ENCODE results near the gene SLC5A5.
"Not testable (repeated sequence)": the region's sequence is repeated elsewhere in the genome, so short reads cannot be mapped to it uniquely, and the experiment has no call there.

Gene SLC5A5

DNA sequence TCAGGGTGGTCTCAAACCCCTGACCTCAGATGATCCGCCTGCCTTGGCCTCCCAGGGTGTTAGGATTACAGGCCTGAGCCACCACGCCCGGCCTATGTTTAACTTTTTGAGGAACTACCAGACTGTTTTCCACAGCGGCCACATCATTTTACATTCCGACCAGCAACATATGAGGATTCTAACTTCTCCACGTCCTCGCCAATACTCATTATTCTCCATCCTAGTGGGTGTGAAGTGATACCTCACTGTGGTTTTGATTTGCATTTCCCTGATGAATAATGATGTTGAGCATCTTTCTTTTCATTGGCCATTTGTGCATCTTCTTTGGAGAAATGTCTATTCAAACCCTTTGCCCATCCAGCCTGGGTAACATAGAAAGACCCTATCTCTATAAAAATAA, 14.8 kb downstream of the SLC5A5 start:
- no peak overlapping the region for H3K4me3 ChIP-seq
- no peaks in the 10 kb centered on the region for H3K27me3 ChIP-seq
- no peak overlapping the region for H3K4me2 ChIP-seq
- no peak overlapping the region for H3K9ac ChIP-seq
- H3K27ac ChIP-seq = no peak overlapping the region
- H3K36me3 ChIP-seq = no peaks in the 10 kb centered on the region
- TF ChIP-seq Cebpa-rat (IDR thresholded peaks at IDR 0.05) = no peak
- H3K4me1 ChIP-seq = no peaks in the 10 kb centered on the region
- peaks cover 5% of the 10 kb centered on the region; the same call in 1 of the 2 replicates for H4K20me1 ChIP-seq
- no peaks in the 10 kb centered on the region for H3K9me3 ChIP-seq

DNA sequence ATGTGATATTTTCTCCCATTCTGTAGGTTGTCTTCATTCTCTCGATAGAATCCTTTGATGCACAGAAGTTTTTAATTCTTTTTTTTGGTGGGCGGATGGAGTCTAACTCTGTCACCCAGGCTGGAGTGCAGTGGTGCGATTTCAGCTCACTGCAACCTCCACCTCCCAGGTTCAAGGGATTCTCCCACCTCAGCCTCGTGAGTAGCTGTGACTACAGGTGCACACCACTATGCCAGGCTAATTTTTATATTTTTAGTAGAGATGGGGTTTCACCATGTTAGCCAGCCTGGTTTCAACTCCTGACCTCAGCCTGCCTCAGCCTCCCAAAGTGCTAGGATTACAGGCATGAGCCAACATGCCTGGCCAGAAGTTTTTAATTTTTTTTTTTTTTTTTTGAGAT, 15.5 kb downstream of the SLC5A5 start:
- not testable (repeated sequence) for H3K27ac ChIP-seq, H3K27me3 ChIP-seq, H3K36me3 ChIP-seq, H3K9ac ChIP-seq, H3K4me3 ChIP-seq, H3K4me1 ChIP-seq, H3K4me2 ChIP-seq, H3K9me3 ChIP-seq, H4K20me1 ChIP-seq

DNA sequence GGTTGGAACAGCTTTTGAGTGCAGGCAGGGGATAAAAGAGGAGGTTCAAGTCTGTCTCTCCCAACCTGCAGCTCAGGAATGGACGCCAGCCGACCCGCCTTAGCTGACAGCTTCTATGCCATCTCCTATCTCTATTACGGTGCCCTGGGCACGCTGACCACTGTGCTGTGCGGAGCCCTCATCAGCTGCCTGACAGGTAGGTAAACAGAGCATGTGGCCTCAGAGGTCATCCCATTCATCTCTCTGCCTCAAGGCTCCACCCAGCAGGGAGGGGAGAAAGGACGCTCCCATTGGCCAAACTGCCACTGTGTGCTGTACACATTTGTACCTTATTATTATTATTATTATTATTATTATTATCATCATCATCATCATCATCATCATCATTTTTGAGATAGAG, 16.5 kb downstream of the SLC5A5 start:
- Histone ChIP-seq H3K4me2 (no peak overlapping the region), H3K4me1 (peaks cover 7% of the 10 kb centered on the region; the same call in 1 of the 2 replicates), H4K20me1 (peaks cover 5% of the 10 kb centered on the region; the same call in 1 of the 2 replicates), H3K9me3 (no peaks in the 10 kb centered on the region), H3K27me3 (0 out of 2 replicates have a peak, but pooled peaks cover 2% of the 10 kb centered on the region), H3K9ac (no peak overlapping the region), H3K36me3 (no peaks in the 10 kb centered on the region), H3K27ac (no peak overlapping the region), H3K4me3 (no peak overlapping the region)
- no peak for TF ChIP-seq Cebpa-rat (IDR thresholded peaks at IDR 0.05)

DNA sequence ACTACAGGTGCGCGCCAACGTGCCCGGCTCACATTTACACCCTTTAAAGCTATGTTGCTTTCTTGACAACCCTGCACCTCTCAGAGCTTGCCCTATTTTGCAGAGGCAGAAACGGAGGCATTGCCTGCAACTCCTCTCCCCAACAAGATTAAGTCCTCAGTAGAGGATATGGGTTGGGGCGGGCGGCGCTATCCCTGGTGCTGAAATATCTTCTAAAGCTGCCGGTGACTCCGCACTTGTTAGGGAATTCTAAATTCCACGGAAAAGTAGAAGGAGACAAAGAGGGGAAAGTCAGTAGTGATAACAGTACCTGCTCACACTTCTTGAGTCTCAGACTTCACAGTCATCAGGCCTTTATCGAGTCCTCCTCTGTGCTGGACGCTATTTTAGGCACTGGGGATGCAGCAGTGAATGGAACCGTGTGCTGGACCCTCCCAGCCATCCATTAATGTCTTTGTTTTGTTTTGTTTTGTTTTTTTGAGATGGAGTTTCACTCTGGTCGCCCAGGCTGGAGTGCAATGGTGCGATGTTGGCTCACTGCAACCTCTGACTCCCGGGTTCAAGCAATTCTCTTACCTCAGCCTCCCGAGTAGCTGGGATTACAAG, 18.0 kb downstream of the SLC5A5 start:
- Histone ChIP-seq H3K27ac (no peak overlapping the region), H3K4me2 (no peak overlapping the region), H3K9ac (no peak overlapping the region), H3K9me3 (no peaks in the 10 kb centered on the region), H3K27me3 (0 out of 2 replicates have a peak, but pooled peaks cover 2% of the 10 kb centered on the region), H3K4me1 (peaks cover 9% of the 10 kb centered on the region; the same call in 1 of the 2 replicates), H4K20me1 (peaks cover 5% of the 10 kb centered on the region; the same call in 1 of the 2 replicates), H3K4me3 (no peak overlapping the region), H3K36me3 (no peaks in the 10 kb centered on the region)
- TF ChIP-seq Cebpa-rat (IDR thresholded peaks at IDR 0.05) = no peak

DNA sequence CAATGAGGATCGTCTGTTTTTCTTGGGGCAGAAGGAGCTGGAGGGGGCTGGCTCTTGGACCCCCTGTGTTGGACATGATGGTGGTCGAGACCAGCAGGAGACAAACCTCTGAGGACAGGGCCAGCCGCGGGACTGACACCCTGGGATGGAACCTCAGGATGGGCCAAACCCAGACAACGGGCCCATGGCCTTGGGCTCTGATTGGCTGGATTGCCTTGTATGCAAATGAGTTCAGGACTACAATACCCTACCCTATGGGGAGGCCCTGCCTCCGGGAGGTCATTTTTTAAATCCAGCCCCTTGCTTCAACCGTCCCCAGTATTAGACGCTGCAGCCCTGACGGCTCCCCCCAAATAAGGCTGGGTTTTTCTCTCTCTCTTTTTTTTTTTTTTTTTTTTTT, 22.0 kb downstream of the SLC5A5 start:
- Histone ChIP-seq H3K27me3 (0 out of 2 replicates have a peak, but pooled peaks cover 2% of the 10 kb centered on the region), H3K9me3 (no peaks in the 10 kb centered on the region), H4K20me1 (peaks cover 5% of the 10 kb centered on the region; the same call in 1 of the 2 replicates), H3K9ac (no peak overlapping the region), H3K27ac (no peak overlapping the region), H3K4me1 (peaks cover 9% of the 10 kb centered on the region; the same call in 1 of the 2 replicates), H3K4me2 (no peak overlapping the region), H3K36me3 (no peaks in the 10 kb centered on the region), H3K4me3 (no peak overlapping the region)
- no peak for TF ChIP-seq Cebpa-rat (IDR thresholded peaks at IDR 0.05)

DNA sequence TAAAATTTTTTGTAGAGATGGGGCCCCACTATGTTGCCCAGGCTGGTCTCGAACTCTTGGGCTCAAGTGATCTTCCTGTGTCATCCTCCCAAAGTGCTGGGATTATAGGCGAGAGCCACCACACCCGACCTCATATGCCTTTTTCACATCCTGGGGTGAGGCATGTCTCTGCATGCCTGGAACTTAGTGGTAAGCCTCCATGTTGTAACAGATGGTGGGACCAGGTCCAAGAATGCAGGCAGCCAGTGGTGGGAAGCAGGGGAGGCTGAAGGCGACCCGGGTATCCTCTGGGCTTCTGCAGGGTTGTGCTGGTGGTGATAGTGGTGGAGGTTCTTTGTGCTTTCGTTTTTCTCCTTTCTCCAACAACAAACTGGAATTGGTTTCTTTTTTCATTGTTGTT, 31.0 kb downstream of the SLC5A5 start:
- Histone ChIP-seq H3K27ac (no peak overlapping the region), H3K36me3 (no peaks in the 10 kb centered on the region)

DNA sequence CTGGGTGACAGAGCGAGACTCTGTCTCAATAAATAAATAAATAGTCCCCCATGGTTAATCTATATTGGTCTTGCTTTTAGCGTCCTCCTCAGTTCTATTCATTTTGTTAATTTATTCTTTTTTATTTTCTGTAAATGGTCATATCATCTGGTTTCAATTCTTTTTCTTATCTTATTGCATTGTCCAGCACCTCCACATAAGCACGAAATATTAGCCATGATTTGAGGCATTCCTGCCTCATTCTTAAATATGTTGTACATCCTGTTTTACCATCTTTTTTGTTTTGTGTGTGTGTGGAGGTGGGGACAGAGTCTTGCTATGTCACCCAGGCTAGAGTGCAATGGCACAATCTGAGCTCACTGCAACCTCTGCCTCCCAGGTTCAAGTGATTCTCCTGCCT, 36.5 kb downstream of the SLC5A5 start:
- Histone ChIP-seq H3K27ac (no peak overlapping the region), H3K9me3 (peaks cover 36% of the 10 kb centered on the region), H4K20me1 (no peaks in the 10 kb centered on the region), H3K9ac (no peak overlapping the region), H3K4me3 (no peak overlapping the region), H3K27me3 (no peaks in the 10 kb centered on the region), H3K4me2 (no peak overlapping the region), H3K4me1 (no peaks in the 10 kb centered on the region), H3K36me3 (no peaks in the 10 kb centered on the region)
- no peak for TF ChIP-seq Cebpa-rat (IDR thresholded peaks at IDR 0.05)

More for the DNA sequence above, 31.0 kb downstream of the SLC5A5 start:
- H3K27me3 ChIP-seq = no peaks in the 10 kb centered on the region
- no peaks in the 10 kb centered on the region for H4K20me1 ChIP-seq
- no peak overlapping the region for H3K9ac ChIP-seq
- TF ChIP-seq Cebpa-rat (IDR thresholded peaks at IDR 0.05) = no peak
- H3K4me2 ChIP-seq = no peak overlapping the region
- no peak overlapping the region for H3K4me3 ChIP-seq
- peaks cover 15% of the 10 kb centered on the region for H3K9me3 ChIP-seq
- no peaks in the 10 kb centered on the region for H3K4me1 ChIP-seq

DNA sequence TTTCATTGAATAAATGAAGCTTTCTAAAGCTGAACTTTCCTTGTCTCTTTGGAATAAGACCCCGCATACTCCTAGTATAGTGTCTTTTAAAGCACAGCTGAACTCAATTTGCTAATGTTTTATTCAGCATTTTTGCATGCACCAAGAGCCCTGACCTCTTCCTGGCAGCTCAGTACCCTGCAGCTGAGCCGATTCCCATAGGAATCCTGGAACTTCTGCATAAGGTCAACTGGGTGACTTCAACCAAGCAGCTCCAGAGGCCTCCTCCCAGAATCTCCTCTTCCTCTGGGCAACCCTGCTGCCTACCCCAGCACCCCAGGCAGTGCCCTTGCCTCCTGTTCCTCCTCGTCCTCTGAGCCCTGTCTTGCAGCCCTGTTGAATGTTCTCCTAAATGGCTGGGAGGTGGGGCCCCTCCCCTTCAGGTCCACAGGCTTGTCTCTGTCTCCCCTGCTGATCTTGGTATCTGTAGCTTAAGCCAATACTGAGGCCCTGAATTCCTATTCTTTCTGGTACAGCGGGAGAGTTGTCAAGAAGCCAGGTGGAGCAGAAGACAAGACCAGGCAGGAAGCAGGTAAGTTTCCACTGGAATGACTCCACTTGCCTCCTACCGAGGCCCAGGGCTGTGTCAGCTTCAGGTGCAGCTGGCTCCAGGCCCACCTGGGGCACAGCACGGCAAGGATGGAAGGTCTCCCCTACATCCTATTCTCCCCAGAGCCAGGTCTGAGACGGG, 37.4 kb downstream of the SLC5A5 start:
- Histone ChIP-seq H4K20me1 (no peaks in the 10 kb centered on the region), H3K4me3 (no peak overlapping the region), H3K36me3 (no peaks in the 10 kb centered on the region), H3K4me2 (no peak overlapping the region), H3K27me3 (no peaks in the 10 kb centered on the region), H3K27ac (no peak overlapping the region), H3K4me1 (no peaks in the 10 kb centered on the region), H3K9ac (no peak overlapping the region), H3K9me3 (peaks cover 45% of the 10 kb centered on the region)
- TF ChIP-seq Cebpa-rat (IDR thresholded peaks at IDR 0.05) = no peak

DNA sequence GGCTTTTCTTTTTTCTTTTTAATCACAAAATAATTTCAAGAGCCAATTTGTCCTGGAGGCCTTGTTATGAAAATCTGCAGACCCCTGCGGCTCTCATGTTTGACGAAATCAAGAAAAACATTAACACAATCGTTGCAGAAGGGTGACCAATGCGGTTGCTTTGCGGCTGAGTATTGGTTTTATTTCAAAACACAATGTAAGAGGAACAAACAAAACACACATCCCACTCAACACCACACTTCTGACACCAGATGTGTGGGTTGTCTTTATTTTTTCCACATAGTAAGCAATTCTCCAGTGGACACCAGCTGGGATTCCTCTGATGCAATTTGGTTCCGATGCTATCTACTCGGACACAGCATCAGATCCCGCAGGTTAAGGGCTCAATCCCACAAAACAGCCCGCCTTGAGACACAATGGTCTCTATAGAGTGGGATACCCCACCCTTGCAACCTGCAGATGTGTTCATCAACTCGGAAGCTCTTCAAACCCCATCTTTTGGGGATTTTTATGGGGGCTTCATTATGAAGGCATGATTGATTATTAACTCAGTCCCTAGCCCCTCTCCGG, 39.1 kb downstream of the SLC5A5 start:
- no peak overlapping the region for H3K27ac ChIP-seq
- no peak overlapping the region for H3K4me2 ChIP-seq
- H3K9ac ChIP-seq = no peak overlapping the region
- H3K27me3 ChIP-seq = no peaks in the 10 kb centered on the region
- peaks cover 50% of the 10 kb centered on the region for H3K9me3 ChIP-seq
- H4K20me1 ChIP-seq = no peaks in the 10 kb centered on the region
- H3K36me3 ChIP-seq = no peaks in the 10 kb centered on the region
- TF ChIP-seq Cebpa-rat (IDR thresholded peaks at IDR 0.05) = no peak
- no peak overlapping the region for H3K4me3 ChIP-seq
- H3K4me1 ChIP-seq = no peaks in the 10 kb centered on the region

DNA sequence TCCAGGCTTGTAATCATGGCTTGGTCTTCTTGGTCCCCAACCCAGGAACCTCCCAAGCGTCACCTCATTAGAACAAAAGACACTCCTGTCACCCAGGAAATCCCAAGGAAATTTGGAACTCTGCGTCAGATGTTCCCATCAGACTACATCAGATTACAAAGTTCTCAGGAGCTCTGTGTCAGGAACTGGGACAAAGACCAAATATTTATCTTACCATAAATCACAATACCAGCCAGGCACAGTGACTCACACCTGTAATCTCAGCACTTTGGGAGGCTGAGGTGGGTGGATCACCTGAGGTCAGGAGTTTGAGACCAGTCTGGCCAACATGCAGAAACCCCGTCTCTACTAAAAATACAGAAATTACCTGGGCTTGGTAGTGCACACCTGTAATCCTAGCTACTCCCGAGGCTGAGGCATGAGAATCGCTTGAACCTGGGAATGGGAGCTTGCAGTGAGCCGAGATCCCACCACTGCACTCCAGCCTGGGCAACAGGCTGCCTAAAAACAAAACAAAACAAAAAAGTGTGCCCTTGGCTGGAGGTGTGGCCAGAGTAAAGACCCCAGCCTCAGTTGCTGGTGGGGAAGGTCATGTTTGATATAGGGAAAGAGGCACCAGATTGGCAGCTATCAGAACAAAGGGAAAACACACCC, 44.3 kb downstream of the SLC5A5 start:
- no peak overlapping the region for H3K27ac ChIP-seq

DNA sequence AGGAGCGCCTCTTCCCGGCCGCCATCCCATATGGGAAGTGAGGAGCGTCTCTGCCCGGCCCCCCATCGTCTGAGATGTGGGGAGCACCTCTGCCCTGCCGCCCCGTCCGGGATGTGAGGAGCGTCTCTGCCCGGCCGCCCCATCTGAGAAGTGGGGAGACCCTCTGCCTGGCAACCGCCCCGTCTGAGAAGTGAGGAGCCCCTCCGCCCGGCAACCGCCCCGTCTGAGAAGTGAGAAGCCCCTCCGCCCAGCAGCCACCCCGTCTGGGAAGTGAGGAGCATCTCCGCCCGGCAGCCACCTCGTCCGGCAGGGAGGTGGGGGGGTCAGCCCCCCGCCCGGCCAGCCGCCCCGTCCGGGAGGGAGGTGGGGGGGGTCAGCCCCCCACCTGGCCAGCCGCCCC, 46.4 kb downstream of the SLC5A5 start:
- not testable (repeated sequence) for H3K4me2 ChIP-seq, H3K4me3 ChIP-seq, H3K4me1 ChIP-seq, H3K27ac ChIP-seq, H4K20me1 ChIP-seq, H3K9ac ChIP-seq, H3K36me3 ChIP-seq, H3K27me3 ChIP-seq
- H3K9me3 ChIP-seq = peaks cover 37% of the 10 kb centered on the region

More for the DNA sequence above, 44.3 kb downstream of the SLC5A5 start:
- no peak overlapping the region for H3K9ac ChIP-seq
- no peak for TF ChIP-seq Cebpa-rat (IDR thresholded peaks at IDR 0.05)
- peaks cover 46% of the 10 kb centered on the region for H3K9me3 ChIP-seq
- H3K4me2 ChIP-seq = no peak overlapping the region
- H3K36me3 ChIP-seq = no peaks in the 10 kb centered on the region
- H4K20me1 ChIP-seq = no peaks in the 10 kb centered on the region
- H3K27me3 ChIP-seq = no peaks in the 10 kb centered on the region
- H3K4me1 ChIP-seq = no peaks in the 10 kb centered on the region
- no peak overlapping the region for H3K4me3 ChIP-seq

DNA sequence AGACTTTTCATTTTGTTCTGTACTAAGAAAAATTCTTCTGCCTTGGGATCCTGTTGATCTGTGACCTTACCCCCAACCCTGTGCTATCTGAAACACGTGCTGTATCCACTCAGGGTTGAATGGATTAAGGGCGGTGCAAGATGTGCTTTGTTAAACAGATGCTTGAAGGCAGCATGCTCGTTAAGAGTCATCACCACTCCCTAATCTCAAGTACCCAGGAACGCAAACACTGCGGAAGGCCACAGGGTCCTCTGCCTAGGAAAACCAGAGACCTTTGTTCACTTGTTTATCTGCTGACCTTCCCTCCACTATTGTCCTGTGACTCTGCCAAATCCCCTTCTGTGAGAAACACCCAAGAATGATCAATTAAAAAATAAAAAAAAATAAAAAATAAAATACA, 47.4 kb downstream of the SLC5A5 start:
- H3K9me3 ChIP-seq = peaks cover 27% of the 10 kb centered on the region
- H3K27ac ChIP-seq, H4K20me1 ChIP-seq, H3K27me3 ChIP-seq, H3K4me1 ChIP-seq, H3K4me2 ChIP-seq, H3K36me3 ChIP-seq, H3K9ac ChIP-seq, H3K4me3 ChIP-seq: not testable (repeated sequence)
